WI38 (cell line): ENCODE data around the gene ACOT6.
"Not testable (repeated sequence)": the region's sequence is repeated elsewhere in the genome, so short reads cannot be mapped to it uniquely, and the experiment has no call there.

Experiments used
- H3K4me3 ChIP-seq: 2 replicates; pipeline ENCODE4 v1.5.1; 2011; ENCODE audit warnings: low read depth, mild to moderate bottlenecking, control low read depth, low read length
- TF ChIP-seq, protein P1 (sequence below): IDR thresholded peaks from 2 replicates; pipeline ENCODE4 v1.5.1; 2012; ENCODE audit warnings: low read depth, mild to moderate bottlenecking, control low read depth, low read length

Gene ACOT6

GRCh38 chr14:73651005-73651404 is 38.7 kb downstream of the ACOT6 start:
- H3K4me3 ChIP-seq = no peak overlapping the region
- TF ChIP-seq, protein P1, sequence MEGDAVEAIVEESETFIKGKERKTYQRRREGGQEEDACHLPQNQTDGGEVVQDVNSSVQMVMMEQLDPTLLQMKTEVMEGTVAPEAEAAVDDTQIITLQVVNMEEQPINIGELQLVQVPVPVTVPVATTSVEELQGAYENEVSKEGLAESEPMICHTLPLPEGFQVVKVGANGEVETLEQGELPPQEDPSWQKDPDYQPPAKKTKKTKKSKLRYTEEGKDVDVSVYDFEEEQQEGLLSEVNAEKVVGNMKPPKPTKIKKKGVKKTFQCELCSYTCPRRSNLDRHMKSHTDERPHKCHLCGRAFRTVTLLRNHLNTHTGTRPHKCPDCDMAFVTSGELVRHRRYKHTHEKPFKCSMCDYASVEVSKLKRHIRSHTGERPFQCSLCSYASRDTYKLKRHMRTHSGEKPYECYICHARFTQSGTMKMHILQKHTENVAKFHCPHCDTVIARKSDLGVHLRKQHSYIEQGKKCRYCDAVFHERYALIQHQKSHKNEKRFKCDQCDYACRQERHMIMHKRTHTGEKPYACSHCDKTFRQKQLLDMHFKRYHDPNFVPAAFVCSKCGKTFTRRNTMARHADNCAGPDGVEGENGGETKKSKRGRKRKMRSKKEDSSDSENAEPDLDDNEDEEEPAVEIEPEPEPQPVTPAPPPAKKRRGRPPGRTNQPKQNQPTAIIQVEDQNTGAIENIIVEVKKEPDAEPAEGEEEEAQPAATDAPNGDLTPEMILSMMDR = no peak

DNA sequence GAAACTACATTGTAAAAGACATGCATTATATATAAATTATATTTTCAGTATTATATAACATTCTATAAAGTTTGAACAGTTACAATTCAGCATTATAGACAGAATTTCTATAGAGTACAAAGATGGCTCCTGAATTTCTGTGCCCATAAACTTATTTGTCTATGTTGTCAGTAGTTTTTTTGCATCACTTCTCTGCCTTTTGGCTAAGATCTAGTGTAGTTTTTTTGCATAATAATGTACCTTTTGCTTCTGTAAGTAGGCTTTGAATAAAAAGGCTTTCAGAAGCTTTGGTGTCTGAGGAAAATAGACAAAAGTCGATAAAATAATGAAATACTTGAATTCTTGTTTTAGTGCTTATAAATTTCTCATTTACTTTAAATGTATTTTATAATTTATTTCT is 43.5 kb downstream of the ACOT6 start:
- TF ChIP-seq, protein P1 = no peak
- no peak overlapping the region for H3K4me3 ChIP-seq

- not testable (repeated sequence) for H3K4me3 ChIP-seq
These were observed 46.9 kb downstream of the ACOT6 start for GRCh38 chr14:73659202-73659601.

DNA sequence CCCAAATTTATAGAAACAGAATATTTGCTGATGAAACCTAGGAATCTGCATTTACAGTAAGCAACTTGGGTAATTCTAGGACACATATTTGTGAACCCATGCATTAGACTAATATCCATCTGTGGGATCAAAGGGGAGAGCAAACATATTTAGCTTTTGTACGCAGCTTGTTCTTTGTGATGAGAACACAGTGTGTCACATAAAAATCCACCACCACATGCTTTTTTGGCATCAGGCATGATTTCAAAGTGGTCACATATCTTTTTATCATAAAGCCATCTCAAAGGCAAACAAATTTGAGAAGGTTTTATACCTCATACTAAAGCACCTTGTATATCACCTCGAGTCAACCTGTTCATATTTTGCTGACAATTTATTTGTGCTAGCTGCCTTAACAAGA is 48.2 kb downstream of the ACOT6 start:
- TF ChIP-seq, protein P1 = no peak

GRCh38 chr14:73661872-73662271 is 49.6 kb downstream of the ACOT6 start:
- TF ChIP-seq, protein P1 = no peak
- no peak overlapping the region for H3K4me3 ChIP-seq

More for the DNA sequence above, 48.2 kb downstream of the ACOT6 start:
- no peak overlapping the region for H3K4me3 ChIP-seq

DNA sequence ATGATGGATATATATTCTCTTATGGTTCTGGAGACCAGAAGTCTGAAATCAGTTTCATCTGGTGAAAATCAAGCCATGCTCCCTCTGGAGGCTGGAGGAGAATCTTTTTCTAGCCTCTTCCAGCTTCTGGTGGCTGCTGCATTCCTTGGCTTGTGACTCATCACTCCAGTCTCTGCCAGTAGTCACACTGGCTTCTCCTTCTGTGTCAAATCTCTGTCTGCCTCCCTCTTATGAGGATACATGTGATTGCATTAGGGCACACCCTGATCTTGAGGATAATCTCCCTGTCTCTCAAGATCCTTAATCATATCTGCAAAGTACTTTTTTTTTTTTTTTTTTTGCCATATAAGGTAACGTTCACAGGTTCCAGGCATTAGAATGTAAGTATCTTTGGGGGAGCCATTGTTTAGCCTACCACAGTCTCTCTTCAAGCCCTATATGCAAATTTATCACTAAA is 50.2 kb downstream of the ACOT6 start:
- TF ChIP-seq, protein P1 = peak; percentile 68
- H3K4me3 ChIP-seq = no peak overlapping the region

DNA sequence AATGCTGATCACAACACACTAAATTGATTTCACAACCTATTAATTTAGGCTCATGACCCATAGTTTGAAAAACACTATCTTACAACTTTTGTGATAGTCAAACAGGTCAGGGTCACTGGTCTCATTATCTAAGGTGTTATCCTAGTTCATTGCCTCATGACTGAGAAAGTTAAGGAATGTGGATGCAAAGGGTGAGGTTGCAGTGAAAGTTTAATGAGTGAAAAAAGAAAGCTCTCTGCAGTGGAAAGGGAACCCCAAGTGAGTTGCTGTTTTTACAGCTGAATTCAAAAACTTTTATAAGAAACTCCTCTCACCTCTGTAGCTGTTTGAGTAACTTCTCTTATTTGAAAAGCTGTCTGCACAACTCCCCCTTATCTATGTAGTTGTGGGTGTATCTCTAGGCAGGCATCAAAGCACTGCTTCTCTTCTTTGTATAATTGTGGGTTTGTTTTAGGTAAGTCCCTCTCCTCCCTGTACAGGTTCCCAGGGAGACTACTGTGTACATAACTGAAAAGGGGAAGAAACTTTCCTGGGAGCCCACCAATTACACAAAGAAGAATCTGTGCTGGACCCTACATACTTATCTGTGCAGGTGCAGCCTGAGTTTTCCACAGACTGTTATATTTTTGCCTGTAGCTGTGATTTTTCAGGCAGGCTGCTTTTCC is 51.4 kb downstream of the ACOT6 start:
- TF ChIP-seq, protein P1 = no peak
- no peak overlapping the region for H3K4me3 ChIP-seq

DNA sequence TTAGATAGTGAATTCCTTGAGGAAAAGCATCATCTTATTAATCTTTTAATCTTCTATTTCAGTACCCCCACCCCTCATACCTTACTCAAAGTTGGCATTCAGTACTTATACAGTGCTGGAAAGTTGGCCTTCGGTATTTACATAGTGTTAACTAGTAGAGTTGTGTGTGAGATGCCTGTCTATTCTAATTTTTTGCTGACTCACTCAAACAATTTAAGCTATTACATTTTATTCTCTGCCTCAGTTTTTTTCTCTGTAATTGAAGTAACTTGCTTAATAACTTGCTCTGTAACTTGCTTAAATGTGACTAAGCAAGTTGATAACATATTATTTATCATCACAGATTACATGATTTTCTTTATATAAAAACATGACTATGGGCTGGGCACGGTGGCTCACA is 52.8 kb downstream of the ACOT6 start:
- no peak overlapping the region for H3K4me3 ChIP-seq
- TF ChIP-seq, protein P1 = no peak
